Effector CD8-positive, alpha-beta T cell (primary cell): Measurements from ENCODE around the gene FRMD4B.

Experiments
- DNase-seq: peaks from one replicate; lab custom pipeline; 2025; lab: John Stamatoyannopoulos, UW

FRMD4B gene

DNA sequence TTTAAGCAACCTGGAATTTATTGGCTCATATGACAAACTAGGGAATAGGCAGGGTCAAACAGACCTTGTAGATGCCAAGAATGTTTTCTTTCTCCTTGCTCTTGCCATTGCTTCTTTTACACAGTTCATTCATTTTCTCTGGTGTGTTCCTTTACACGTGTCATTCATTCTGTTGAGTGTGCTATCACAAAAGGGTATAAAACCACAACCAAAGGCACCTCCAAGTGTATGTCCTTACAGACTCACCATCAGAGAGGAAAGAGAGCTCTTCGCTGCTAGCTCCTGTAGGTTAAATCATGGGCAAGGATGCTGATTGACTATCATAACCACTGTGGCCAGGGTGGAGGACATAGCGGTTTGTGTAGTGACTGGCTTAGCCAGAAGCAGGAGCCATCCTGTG, 19.2 kb upstream of the FRMD4B start:
- DNase-seq = no peak

DNA sequence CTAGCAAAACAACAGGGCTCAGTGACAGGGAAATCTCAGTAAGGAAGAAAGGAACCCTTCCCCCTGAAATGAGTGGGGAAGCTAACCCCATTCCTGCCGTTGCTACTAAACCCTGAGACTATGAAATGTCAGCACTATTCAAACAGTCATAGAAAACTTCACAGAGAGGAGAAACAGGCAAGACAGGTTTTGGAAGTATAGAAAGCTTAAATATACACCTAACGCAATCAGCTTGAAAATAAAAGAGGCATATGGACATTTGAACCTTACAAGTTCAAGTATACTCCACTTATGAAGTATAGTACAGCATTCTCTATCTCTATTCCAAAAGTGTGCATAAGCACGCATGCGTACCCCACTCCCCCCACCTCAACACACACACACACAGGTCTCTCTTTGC, 17.6 kb upstream of the FRMD4B start:
- no peak for DNase-seq

DNA sequence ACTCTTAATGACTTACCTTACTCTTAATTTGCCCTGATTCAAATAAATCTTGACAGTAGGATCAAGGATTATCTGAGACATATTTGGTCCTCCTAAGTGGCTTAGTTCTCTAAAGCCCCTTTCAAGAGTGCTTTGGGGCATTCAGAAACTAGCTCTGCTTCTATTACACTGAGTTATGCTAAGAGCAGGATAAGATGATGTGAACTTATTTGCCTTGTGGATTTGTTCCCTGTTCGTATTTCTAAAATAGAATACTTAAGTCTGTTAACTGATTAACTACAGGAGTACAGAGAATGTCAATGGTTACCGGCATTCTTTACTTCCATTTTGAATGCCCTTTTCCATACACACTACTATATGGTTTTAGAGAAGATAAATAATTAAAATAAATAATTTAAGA, 14.8 kb upstream of the FRMD4B start:
- DNase-seq = no peak

DNA sequence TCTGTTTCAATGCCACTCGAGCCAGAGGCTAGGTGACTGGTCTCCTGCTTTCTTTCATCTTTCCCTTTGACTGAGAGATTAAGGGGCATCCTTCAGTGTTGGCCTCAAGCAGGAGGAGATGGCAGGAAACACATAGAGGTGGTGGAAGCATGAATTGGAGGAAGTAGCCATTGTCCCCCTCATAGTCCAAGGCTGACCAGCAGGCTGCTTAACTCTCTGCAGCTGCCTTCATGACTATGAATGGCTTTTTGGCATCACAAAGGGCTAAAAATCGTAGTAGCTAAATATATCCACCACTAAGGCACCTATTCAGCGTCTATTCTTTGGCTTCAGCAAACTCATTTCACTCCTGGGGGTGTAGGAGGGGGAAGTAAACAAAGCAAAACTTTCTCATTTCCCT, 7.0 kb upstream of the FRMD4B start:
- no peak for DNase-seq

DNA sequence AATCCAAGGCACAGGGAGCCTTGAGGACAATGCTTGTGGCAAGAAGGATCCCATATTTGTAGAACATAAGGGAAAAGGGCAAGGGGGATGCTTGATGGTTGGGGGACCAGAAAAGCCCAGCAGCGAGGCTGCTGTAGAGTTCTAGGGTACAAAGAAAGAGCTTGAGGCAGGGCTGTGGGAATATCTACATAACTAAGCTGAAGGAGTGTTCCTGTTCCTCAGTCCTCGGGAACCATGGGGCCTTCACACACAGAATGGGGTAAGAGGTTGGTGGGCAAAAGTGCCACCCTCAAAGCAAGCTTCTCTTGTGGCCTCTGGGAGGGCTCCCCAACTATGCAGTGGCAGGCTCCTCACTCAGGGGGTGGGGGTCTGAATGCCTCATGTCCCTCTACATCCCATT, 6.5 kb upstream of the FRMD4B start:
- no peak for DNase-seq

DNA sequence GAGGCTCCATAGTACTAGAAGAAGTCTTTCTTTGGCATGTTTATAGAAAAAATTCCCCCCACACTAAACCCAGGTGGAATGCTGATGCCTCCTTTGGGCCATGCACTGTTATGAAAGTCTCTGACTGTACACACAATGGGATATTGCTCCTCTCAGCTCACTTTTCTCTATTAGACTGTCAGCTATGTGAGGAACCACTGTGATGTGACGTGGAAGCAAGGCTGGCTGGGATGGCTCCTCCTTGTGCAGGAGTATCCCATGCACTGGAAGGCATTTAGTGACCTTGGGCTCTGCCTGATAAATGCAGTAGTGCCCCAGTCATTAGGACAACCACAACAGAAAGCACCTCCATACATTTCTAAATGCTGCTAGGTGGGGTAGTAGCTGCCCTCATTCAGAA, 5.7 kb upstream of the FRMD4B start:
- DNase-seq = no peak

DNA sequence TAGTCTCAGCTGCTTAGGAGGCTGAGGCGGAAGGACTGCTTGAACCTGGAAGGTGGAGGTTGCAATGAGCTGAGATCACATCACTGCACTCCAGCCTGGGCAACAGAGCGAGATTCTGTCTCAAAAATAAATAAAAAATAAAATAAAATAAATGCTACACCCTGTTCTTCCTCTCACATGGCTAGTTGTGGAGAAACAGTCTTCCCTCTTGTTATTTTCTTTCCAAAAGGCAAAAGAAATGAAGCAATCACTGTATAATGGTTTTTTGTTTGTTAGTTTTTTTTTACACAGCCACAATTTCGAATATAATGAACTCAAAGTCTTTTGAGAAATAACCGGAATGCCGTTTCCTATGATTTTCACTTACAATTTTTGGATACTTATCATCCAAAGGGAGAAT, 4.9 kb upstream of the FRMD4B start:
- DNase-seq = no peak

DNA sequence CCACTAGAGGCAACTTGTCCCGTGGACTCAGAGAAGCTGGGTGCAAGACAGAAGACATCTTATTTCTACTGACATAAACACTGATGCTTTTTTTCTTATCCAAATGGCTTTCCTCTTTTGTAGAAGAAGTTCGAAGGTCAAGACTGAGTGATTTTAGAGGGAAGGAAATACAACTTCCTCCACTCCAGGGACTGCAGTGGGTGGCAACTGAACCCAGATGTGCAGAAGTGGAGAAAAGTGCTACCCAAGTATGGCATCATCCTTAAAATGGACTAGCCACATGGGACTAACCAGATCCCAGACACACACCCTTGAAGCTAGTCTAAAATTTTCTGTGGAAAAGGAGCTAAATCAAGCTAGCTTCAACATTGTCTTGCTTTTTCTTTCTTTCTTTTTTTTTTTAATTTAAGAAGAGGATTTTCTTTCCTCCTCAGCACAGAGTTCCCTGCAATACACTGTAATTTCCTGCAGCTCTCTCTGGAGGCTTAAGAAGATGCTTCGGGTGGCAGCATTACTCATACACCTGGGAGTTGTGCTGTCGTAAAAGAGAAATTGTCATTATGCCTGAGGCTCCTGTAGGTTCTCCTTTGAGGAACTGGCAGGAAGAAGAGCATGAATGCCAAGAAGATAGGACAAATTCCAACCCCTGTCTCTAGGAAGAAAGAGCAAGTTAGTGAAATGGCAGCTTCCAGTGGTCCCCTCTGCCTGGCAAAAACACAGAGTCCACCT, 3.8 kb upstream of the FRMD4B start:
- DNase-seq = no peak

DNA sequence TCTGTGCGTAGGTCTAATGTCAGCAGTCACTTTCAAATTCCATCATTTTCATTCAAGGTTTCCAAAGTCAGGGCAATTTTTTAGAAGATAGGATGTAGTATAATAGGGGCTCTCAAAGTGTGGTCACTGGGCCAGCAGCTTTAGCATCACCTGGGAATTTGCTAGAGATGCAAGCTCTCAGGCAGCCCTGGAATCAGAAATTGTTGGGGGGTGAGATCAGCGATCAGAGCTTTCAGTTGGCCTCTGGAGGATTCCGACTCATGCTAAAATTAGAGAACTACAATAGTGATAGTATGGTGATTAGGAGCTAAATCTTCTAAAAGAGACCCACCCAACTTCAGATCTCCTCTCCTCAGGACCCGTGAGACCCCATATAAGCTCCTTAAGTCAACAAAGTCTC, 2.4 kb upstream of the FRMD4B start:
- DNase-seq = no peak

DNA sequence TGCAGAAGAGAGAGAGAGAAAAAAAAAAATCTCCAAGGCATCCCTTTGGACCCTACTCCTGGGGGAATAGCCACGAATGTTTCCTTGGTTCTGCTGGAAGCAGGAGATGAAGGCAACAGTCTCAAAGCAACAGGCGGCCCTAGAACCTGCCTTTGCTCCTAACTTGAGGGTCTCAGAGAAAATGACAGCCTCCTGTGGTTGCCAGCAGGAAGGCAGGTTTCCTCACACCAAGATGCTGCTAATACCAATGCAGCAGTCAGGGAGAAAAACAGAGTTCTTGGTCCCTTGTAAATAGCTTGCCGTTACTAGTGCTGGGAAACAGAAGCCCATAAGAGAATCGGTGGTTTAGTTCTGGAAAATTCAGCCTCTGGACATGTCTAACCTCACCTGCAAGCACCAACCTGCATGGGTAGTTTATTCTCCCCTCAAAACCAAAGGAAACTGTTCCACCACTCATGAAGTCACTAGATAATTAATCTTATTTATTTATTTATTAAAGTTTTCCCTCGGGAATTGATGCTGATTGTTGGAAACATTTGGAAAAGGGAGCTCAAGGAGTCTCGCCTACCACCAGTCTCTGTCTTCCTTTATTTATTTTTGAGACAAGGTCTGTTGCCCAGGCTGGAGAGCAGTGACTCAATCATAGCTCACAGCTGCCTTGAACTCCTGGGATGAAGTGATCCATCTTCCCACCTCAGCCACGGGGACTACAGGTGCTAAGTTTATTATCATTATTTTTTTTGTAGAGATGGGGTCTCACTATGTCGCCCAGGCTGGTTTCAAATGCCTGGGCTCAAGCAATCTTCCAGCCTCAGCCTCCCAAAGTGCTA, 883 bp upstream of the FRMD4B start:
- no peak for DNase-seq

DNA sequence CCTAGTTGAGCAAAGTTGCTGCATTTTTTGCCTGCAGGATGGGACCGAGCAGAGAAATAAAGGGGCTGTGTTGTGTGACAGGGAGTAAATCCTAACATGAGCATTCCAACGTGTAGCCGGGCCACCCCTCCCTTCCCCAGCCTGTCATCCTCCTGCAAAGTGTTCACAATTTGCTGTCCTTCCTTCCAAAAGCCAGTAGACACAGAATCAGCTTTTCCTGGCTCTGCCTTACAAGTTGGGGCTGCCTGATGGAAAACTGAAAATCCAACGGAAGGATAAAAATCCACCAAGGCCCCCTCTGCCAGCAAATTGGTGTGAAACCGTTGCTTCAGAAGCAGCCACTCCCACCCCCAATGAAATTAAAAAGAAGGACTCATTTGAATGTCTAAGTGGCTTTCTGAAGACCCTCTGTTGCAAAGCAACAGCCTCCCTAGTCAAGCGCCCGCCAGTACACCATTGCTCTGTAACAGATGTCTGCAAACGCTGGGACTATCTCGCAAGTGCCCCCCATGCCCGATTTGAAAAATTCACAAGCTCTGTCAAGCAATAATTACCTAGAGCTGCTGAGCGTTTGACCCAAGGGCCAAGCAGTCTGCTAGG, 665 bp downstream of the FRMD4B start:
- no peak for DNase-seq

DNA sequence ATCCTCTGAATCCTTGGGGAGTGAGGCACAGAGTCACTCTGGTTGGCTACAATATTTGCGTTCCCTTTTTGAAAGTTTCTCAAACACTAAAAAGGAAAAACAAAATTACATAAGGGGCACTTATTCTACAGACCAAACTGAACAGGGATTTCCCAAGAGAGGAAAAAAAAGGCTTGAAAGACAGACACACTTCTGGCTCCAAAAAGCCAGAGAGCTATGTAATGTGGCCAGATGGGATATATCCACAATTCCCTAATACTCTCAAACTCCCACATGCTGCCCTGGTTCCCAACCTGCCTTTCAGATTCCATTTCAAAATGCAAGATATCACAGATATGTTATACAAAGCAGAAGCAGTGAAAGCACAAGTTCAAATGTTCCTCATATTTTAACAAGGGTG, 1.6 kb downstream of the FRMD4B start:
- DNase-seq = no peak

DNA sequence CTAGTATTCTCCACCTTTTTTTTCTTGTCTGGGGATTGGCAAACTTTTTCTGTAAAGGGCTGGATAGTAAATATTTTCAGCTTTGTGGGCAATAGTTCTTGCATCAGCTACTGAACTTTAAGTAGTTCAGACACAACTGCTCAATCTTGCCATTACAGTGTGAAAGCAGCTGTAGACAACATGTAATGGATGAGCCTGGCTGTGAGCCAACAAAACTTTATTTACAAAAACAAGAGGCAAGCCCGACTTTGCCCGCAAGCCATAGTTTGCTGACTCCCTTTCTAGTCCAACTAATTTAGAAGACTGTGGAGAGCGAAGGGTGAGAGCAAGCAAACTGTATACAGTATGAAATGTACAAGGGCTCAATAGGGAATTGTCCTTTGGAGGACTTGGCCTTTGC, 6.2 kb downstream of the FRMD4B start:
- no peak for DNase-seq

DNA sequence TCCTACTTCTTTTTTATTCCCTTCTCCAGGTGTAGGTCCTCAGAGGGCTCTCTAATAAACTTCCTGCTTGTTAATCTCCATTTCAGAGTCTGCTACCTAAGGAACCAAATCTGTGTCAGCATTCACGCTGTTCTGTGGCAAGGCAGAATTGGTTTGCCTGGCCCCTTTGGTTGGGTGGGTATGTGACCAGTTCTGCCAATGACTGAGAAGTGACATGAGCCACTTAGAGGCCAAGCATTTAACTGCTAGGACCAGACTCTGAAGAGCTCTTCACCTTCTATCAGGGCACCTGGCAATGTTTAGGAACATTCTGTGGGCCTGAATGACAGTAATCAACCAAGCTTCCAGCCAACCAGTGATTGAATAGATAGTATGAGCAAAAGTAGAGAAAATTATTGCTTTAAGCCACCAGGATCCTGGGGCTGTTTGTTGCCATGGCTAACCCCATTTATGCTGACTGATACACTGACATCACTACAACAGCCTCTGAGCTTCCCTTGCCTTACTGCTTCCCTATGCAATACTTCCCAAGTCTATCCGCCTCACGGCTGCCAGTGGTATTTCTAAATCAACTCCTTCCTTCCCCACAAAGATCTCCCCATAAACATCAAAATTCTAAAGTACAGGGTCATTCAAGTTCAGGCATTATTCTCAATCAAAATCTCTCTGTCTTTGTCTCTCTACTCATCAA, 7.6 kb downstream of the FRMD4B start:
- no peak for DNase-seq

DNA sequence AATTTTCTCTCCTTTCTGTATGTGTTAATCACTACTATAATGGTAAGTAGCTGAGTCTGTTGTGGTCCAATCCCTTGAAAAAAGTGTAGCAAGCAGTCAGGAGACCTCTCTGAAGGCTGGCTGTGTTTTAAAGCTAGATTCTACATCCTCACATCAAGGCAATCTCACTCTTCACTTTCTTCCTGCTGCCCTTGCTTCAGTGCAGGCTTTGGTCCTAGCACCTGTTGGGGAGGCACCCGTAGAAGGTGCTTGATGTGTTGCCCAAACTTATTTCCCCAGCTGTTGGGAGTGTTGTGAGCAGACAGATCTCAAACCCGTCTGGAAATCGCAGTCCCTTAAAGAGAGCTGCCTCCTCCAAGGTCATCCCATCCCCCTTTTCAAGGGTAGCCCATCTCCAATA, 8.6 kb downstream of the FRMD4B start:
- DNase-seq = no peak

DNA sequence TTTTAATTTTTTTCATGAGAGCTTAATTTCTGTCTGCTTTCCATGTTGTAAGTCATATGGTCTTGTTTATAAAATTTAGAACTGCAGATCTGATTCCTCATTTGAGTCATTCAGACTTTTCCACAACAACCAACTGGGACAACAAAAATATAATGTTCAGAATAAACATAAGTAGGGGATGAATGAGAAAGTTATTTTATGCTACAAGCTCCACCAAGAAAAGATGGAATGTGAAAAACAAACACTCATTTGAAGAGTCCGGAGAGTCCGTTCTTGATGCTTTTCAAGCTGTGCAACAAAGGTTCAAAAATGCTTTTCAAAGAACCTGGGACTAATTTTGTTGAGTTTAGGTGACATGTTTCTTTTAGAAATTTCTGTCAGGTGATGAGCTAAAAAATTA, 9.2 kb downstream of the FRMD4B start:
- no peak for DNase-seq

DNA sequence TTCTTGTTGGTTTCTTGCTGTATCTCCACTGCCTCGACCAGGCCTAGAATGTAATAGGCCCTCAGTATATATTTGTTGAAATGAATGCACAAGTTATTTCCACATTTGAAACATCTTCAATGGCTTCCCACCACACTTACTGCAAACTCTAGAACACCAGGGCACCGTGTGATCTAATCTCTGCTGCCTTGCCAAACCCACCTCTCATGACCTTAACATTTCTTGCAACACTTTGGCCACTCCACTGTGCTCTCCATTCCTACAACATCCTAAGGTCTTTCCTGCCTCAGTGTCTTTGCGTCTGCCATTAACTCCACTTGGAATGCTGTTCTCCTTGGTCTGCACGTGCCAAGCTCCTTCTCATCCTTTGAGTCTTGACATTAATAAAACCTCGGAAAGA, 14.1 kb downstream of the FRMD4B start:
- no peak for DNase-seq

DNA sequence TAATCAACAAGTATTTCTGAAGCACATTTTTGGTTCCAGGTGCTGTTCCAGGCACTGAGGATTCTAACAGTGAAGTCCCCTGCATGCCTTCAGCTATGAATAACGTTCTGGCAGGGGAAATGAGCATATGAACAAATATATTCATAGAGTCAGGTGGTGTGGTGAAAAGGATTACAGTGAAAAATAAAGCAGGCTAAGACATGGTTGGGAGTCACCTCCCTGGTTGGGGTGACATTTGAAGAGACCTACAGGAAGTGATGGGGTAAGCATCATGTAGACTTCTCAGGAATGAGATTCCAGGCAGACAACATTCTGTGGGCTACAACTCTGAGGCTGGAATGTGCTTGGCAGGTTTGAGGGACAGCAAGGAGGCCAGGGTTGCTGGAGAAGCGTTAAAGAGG, 15.0 kb downstream of the FRMD4B start:
- no peak for DNase-seq

DNA sequence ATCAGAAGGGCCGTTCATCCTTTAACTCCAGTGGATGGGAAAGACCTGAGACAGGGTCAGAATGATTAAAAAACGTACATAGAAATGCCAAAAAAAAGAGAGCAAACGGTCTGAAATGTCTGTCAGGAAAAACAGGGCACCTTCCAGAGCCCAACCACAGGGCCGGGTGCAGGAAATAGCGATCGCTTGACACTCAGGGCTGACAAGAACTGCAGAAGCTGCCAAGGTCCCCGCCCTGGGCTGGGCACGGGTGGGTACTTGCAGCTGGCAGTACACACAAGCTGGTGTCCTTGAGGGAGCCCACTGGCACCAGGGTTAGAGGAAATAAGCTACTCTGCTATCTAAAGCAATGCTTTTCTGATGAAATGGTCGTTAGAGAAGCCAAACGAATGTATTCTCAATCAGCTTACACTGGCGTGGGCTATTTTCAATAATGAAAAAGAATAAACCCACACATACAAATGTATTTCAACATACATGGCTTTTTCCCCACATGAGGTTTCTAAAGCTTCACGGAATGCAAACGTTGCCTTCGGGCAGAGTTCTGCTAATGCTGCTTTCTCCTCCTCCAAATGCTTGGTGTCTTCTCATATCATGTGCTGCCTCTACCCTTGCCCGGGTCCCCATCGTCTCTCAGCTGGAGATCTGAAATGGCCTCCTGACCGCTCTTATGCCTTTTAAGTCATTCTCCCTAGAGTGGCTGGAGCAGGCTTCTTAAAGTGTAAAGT, 15.6 kb downstream of the FRMD4B start:
- no peak for DNase-seq

DNA sequence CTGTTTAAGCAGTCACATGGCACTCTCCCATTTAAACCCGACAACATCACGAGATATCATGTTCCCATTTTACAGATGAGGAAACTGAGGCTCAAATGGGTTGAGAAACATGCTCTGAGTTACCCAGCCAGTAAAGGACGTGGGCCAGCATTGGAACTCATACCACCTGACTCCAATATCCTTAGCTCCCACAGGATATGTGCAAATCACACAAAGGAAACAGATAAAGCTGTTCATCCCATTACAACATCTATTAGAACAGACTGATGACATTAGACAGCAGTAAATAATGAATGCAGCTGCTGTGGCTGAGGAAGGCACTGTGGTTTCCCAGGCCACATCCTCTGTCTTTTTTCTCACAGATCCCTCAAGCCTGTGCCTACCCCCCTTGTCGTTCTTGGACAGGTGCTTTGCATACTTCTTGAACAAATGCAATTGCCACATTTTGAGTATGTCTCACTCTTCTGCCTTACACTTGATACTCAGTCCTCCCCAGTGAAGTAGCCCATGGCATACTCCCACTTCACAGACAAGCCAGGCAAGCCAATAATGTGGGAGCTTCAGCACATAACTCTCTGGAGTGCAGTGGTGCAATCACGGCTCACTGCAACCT, 17.7 kb downstream of the FRMD4B start:
- no peak for DNase-seq

DNA sequence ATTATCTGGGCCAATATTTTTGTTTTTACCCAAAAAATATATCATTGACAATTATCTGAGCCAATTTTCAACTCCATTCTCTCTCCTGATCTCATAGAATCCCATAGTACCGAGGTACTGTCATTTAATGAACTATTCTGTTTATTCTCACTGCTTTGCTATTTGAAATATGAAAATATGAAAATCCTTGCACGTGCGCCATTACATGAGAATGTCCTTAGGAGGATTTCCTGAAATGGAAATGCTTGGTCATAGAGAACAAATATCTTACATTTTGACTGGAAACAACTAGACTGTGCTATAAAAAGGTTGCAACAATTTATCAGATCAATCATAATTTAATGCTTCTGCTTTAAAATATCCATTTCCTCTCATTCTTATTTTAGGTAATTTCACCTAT, 18.3 kb downstream of the FRMD4B start:
- no peak for DNase-seq

DNA sequence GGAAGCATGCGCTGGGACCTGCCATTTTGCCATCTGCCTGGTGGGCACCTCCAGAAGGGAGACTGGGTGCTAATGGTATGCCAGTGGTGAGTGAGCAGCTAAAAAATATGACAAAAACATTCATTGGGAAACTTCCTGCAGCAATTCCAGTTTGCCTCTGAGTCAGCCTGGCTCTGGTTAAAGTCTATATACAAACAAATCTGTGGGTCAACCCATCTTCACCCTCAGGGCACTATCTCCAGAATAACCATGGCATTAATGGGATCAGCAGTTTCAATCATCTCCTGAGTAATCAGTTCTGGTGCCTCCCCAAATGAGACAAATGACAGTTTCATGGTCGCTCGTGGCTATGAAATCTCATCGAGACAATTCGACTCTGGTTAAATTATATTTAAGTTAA, 21.5 kb downstream of the FRMD4B start:
- DNase-seq = no peak
